ENCODE measurements around the gene AKT3.

AKT3 gene

DNA sequence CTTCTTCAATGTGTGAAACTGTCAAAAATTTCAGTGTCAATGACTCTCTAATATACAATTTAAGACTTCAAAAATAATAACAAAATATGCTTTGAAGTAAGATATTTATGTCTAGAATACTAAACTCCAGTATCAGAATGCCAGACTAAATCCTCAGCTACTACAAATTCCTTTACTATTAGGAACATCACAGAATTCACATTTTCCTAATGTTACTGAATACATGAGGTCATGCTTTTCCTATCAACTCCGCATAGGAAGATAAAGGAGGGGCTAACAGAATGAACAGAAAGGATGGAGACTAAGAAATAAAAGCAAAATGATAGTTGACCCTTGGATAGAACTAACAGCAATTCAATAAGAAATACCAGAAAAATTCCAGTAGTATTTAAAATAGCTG is 301.5 kb downstream of the AKT3 start:
- FAIRE-seq = no peak

DNA sequence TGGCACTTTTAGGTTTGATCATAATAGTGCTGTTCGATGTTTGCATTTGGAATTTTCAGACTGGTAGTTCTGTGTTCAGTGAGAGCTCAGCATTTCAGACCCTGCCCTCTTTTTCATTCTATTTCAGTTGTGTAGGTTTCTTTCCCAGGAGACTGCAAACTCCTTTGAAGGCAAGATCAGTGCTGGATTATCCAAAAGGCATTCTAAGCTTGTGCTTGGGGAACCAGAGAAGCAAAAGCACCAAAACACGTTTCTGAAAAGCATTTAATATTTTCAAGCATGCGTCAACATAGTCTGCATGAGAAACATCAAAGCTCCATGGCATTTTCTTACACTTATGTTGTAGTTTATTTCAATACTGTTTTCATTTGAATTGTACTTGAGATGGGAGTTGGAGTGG is 302.2 kb downstream of the AKT3 start:
- FAIRE-seq = no peak

DNA sequence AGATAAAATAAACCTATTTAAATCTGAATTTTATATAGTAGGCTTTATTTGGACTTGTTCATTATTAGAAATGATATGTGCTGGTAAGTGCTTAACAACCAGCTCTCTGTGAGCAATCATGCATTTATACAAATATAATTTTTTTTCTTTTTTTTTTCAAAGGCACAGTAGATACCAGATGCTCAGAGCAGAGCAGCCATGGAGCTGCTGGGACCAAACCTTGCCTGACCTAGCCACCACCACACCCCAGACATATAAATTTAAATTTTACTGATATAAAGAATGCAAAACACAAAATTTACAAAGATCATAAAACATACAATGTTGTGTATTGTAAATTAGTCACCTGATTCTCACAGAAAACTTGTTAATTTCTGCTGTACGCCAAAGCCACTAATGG is 303.6 kb downstream of the AKT3 start:
- FAIRE-seq = no peak

DNA sequence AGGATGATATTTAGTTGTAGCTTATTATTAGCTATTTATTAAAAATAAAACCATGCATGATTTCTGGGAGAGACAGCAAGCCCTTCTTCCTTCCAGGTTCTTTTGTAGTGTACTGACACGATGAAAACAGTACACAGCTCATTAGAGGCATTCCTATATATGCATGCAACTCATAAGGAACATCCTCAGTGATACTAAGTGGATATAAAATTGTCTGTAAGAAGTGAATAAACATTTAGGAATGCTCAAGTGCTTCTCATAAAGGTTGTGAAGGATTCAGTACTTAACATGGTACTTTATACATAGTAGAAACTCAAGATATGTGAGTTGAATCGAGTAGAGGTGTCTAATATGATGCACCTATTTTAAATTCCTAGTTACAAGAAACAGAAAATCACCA is 306.5 kb downstream of the AKT3 start:
- no peak for FAIRE-seq

DNA sequence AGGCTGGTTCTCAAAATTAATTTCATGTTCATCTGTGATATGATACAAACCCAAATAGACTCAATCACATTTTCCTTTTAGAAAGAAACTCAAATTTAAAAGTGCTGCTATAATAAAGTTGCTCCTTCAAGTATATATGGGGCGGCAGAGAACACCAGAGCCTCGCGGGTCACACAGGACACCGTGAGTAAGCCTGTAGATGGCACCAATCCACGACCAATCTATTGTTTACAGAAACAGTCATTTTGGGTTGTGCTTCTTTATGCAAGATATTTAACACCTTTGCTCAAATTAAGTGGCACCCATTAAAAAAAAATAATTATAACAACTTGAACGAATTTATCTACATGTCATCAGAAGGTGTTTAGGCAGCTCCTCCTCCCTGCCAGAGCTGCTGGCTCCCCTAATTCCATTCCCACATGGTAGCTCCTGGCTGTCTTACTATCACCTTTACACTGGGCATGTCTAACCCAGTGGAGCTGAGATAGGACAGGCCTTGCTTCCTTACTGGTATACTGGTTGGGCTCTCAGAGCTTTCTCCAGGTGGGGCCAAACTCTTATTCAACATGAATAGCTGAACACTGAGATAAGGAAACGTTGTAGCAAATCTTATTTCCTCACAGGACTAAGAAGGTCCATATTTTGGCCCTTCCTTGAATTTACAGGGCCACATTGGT is 307.2 kb downstream of the AKT3 start:
- FAIRE-seq = no peak

DNA sequence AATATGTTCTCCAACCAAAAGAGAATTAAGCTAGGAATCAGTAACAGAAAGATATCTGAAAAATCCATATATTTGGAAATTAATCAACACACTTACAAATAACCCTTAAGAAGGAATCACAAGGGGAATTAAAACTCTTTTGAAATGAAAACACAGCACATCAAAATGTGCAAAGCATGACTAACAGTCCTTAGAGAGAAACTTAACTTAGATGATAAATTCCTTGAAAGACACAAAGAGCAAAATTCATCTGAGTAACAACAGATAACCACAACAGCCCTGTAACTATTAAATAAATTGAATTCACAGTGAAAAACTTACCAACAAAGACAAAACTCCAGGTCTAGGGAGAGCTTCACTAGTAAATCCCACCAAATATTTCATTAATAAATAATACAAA is 310.4 kb downstream of the AKT3 start:
- FAIRE-seq = no peak

DNA sequence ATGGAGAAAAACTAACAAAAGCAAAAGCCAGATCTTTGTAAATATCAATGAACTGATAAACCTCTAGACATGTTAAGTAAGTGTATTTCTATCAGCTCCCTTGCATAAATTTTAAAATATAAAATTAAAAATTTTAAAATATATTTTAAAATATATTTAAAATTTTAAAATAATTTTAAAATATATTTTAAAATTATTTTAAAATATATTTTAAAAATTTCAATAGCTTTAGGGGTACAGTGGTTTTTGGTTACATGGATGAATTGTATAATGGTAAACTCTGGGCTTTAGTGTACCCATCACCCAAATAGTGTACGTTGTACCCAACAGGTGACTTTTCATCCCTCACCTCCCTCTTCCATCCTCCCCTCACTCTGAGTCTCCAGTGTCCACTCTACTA is 315.0 kb downstream of the AKT3 start:
- FAIRE-seq = no peak

DNA sequence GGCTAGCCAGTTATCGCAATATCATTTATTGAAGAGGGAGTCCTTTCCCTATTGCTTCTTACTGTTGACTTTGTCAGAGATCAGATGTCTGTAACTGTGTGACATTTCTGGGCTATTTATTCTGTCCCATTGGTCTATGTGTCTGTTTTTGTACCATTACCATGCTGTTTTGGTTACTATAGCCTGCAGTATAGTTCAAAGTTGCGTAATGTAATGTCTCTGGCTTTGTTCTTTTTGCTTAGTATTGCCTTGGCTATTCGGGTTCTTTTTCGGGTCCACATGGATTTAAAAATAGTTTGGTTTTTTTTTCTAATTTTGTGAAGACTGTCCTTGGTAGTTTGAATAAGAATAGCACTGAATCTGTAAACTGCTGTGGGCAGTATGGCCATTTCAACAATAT is 320.5 kb downstream of the AKT3 start:
- FAIRE-seq = no peak

DNA sequence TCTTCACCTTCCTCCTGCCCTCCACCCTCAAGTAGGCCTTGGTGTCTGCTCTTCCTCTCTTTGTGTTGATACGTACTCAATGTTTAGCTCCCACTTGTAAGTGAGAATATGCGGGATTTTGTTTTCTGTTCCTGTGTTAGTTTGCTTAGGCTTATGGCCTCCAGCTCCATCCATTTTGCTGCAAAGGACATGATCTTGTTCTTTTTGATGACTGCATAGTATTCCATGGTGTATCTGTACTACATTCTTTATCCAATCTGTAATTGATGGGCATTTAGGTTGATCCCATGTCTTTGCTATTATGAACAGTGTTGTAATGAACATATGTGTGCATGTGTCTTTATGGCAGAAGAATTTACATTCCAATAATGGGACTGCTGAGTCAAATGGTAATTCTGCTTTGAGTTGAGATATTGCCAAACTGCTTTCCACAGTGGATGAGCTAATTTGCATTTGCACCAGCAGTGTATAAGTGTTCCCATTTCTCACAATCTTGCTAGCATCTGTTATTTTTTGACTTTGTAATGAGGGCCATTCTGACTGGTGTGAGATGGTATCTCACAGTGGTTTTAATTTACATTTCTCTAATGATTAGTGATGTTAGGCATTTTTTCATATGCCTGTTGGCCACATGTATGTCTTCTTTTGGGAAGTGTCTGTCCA is 321.5 kb downstream of the AKT3 start:
- FAIRE-seq = no peak

DNA sequence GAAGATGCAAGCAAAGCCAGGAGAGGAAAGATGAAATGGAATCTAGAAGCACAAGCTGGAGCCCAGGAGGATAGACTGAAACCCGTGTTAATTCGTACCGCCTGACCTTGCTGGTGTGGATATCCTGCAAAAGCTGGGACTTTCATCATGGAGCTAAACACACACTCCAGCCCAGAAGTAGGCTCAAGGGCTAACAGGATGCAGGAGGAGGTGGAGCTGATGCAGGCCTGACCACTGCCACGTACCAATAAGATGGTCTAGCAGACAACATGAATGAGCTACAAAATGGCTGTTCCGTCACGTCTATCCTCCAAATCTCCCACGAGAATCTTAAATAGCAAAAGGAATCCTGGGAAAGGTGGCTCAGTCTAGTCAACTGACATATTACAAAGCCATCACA is 323.9 kb downstream of the AKT3 start:
- no peak for FAIRE-seq

DNA sequence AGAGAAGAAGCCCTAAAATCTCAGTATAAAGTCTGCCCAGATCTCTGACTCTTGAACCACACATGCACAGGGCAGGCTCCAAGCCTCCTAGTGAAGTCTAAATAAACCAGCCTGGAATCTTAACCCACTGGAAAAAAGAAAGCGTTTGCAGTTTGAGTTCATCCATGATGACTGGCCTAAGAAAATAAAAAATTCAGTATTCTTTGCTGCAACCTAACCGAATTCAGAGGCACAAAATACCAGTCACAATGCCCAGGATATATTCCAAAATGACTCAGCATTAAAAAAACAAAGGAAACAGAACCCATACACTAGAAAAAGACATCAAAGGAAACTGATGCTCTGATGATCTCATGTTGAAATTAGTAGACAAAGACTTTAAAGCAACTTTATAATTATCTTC is 325.0 kb downstream of the AKT3 start:
- FAIRE-seq = no peak

DNA sequence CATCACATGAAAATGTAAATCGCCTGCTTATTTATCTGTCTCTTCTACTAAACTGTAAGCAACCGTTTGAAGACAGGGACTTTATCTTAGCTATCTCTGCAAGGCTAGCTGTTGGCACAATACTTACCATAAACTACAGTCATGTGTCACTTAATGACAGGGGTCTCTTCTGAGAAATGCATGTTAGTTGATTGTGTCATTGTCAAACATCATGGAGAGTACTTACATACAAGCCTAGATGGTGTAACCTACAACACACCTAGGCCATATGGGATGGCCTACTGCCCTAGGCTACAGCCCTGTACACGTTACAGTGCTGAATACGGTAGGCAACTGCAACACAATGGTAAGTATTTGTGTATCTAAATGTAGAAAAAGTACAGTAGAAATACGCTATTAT is 326.3 kb downstream of the AKT3 start:
- no peak for FAIRE-seq

DNA sequence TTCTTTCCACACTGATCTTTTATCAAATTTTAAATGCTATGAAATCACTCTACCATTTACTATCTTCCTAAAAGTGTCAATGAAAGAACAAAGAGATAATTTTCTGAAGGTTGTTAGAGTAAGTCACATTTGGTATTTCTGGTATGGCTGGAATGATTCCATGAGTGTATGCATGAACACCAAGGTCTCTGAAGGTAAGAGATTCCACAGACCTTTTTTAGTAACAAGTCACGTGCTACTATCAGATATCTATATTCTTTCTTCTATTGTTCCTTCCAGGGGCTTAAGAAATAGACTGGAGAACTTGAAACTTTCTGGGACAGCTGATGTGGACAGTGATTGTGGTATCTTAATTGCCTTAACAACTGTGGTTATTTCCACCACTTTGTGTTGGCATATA is 329.2 kb downstream of the AKT3 start:
- FAIRE-seq = no peak

DNA sequence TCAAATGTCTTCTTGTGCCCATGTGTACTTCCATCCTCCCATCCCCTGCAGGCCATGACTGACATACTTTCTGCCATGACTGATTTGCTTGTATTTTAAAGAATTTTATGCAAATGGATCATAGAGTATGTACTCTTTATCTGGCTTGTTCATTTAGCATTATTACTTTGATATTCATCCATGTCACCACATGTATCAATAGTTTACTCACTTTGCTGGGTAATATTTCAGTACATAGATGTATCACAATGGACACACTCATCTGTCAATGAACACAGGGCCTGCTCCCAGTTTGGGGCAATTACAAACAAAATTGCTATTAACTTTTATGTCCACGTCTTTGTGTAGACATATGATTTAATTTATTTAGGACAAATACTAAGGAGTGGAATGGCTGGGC is 335.1 kb downstream of the AKT3 start:
- no peak for FAIRE-seq

DNA sequence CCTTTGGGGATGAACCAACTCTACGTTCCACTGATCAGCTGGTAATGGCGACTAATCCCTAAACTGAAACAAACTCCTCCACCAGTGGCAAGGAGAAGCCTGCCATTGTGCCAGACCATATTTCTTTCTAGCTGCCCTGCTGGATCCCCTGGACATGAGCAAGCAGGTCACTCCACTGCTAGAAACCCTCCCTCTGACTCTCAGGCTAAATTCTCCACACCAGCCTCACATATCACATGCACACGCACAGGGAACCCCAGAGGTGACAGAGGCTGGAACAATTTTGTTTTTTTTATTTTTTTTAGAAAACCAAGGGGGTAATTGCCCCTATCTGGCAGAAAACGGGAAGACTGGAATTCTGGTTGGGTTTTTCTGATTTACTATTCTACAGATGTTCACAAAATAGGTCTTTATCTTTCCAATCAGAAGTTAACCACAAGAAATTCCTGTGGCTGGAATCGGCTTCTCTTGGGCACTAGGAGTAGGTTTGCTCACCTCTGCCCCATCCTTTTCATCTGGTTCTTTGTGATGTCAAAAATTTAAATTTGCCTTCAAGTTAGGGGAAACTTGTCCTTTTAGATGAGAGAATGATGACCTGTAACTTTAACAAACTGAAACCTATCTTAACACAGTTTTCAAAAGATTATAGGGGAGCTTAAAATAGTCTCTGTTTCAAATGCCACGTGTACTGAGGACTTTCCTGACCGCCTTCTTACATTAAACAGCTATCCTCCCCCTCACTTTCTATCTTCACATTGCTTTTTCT is 336.1 kb downstream of the AKT3 start:
- FAIRE-seq = no peak

DNA sequence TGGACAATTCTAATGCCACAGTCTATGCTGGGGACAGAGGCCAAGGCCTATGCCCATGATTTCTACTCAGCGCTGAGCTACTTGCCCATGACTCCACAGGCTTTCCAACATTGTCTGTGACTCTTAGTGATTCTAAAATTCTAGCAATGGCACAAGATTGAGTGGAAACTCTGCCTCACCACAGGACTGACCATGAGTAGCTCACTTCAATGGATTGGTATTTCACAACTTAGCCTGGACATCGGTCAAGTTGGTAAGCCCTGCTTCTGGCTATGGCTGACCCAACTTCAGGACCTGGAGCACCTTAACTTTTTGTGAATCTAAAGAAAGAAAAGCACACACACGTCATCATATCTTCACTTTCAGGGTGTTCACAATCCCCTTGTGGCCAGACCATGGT is 339.1 kb downstream of the AKT3 start:
- FAIRE-seq = no peak

DNA sequence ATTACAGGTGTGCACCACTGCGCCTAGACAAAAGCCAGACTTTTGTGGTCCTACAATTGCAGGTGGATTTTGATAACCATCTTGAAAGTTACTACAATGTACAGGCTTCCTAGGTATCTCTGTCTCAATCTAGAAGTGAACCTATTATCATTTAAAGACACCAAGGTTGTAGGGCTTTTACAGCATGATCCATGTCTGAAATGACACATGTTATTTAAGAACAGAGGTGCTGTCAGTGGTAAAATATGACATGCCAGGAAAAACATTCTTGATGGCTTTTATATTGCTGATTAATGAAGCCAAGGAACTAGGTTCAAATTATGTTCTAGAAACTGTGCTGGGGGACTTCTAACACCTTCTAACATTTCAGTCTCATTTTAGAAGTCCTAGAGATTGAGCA is 341.1 kb downstream of the AKT3 start:
- FAIRE-seq = no peak

DNA sequence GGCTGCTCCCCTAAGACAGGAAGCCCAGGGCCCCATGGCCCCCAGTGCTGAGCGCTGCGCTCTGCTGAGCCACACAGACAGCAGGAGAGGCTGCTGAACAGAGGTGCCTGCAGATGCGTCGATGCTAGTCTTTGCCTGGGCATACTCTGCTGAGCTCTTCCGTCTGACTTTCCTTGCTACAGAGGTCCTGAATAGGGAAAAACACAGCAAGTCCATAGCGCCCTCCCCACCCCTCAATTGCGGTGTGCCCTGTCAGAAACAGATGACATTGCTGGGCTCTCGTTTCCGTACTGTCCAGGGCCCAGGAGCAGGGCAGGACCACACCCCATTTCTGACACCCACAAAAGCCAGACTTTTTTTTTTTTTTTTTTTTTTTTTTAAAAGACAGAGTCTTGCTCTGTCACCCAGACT is 341.7 kb downstream of the AKT3 start:
- FAIRE-seq = no peak

DNA sequence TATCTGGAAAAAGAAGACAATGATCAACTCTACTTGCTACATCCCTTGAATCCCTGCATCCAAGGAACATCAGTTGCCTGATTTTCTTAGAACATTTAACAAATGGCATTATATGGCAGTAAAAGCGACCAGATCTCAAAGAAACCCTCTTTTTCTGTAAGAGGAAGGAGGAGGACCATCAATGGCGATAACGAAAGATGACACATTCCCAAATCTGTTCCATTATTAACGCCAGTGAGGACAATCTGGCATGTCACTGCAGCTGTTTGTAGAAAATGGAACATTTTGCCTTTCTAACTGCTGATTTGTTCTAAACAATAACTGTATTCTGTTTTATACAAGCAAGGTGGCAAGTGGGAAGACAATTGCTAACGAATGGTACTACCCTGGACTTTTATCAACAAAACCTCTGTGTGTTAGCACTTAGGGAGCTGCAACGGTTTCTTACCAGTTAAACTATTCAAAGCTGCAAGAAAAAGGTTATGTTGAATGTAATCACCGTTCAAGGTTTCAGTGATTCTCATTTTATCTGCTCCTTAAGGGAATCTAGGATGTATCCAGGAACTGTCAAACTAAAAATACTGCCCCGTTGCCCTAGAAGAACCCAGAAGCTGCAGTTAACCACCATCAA is 342.3 kb downstream of the AKT3 start:
- FAIRE-seq = no peak

DNA sequence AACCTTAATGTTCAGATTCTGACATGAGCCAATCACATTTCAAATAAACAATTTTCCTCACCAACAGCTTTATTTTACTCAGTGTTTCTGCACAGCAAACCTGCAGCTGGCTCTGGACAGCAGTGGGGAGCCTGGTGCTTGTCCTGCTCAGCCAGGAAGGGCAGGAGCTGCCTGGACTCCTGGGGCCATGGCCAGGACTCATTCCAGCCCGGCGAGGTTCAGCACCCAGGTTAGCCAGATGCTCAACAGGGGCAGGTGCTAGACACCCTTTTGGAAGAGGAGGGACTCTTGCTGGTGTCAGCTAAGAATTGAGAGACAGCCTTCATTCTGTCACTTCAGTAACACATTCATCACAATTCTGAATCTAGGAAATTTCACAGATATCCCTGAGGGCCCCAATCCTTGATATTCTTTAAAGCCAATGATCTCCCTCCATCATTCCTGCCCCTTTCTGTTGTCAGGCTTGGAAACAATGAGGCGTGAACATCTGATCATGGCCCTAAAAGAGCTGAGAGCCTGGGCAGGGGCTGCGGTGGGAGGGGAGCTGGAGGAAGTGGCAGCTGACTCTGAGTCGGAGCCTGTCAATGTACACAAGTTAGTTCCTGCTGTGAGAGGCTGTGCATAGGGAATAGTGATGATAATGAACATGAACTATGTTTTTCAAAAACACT is 342.9 kb downstream of the AKT3 start:
- no peak for FAIRE-seq

DNA sequence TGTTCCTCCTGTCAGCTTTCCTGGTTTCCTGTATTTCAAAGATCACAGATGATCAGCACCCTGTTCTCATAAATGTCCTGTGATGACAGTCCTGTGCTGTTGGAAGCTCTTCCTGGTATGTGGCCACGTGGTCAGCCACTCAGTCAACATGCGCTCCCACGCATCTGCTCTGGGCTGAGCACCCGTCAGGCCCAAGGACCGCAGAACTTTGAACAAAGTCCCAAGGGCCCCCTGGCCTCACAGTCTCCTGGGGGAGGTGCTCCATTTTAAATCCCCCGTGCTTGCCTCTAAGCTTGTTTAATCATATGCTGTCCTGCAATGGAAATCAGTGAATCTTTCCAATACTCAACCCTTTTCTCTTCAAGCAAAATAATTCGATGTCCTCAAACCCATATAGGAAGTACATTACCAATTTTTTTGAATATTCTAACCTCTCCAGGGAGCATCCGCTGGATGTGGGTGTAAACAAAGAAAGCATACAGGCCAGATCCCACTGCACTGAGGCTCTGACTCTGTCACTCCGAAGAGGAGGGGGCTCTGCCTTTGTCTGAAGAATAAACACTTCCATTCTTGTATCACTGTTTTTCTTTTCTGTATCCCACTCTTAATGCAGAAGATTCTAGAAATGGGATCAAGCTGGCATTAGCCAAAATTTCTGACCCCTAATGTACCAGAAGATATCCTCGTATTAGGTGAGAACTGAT is 343.9 kb downstream of the AKT3 start:
- no peak for FAIRE-seq

DNA sequence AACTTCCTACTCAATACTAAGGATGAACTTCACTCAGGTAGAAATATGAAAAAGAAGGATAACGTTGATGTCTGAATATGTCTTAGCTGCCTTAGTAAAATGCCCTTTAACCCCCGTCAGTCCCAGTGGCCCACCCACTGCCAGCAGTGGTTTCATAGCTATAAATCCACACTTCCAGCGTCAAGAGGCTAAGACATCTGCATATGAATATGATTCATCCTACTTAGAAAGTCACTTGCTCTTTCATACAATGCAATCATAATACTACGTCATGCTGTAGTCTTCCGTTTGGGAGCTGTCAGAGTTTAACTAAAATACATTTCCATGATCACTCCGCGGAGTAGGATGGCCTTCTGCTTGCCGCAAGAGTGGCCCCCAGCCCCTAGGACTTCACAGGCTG is 346.9 kb downstream of the AKT3 start:
- no peak for FAIRE-seq

DNA sequence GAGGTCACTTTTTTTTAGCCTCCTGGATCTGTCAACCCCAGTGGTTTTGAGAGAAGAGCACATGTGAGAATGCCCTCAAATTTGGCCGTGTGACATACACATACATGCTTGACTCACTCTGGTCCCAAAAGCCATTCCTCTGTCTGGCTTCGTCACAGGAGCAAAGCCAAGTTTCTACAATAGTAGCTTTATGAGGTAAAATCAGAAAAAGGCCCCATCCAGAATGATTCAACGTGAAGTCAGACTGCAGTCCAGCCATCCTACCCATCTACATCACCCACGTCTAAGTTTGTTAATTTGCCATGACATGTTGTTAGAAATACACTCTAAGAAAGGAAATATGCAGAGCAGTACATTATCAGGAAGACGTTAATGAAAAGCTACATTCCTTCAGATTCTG is 349.0 kb downstream of the AKT3 start:
- FAIRE-seq = peak; percentile 47
